ENCODE data around the gene PPP1R12B.
"Not testable (repeated sequence)": the region's sequence is repeated elsewhere in the genome, so short reads cannot be mapped to it uniquely, and the experiment has no call there.

Gene PPP1R12B

GRCh38 chr1:202539583-202539982 lies 191.1 kb downstream of the PPP1R12B start:
- DNase-seq, result not testable (repeated sequence)

- no peak for DNase-seq
These were observed 191.5 kb downstream of the PPP1R12B start for GRCh38 chr1:202540014-202540413.

DNA sequence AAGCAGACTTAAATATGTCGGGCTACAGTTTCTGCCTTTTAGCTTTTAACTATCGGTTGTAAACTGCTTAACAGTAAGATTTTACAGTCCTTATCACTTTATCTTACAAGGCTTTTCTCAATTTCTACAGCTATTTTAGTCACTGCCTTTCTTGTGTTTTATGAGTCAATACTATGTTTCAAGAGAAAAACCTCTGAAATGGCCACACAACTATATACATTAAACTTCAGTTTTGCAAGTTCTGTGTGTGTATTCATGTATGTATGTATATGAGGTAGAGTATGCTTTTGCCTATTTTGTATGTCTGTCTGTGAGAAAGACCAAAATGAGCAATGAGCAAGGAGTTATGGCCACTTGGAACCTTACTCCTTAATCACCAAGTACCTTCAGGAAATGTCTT lies 191.9 kb downstream of the PPP1R12B start:
- DNase-seq, result no peak

DNA sequence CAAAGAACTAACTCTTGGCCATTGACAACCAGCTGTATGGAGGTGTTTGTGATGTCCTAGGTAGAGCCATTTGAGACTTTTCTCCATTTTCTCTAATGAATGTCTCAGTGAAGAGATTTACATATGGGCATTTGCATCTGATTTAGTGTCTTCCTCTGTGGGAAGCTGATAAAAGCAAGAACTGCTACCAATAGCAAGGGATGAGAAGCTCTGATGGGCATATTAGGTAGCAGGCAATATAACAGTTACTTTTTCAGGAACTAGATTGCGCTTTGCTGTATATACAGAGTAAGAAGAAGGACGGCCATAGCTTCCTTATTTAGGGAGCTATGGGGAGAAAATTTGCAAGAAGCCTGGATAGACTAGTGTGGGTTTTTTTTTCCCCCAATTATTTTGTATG lies 192.4 kb downstream of the PPP1R12B start:
- not testable (repeated sequence) for DNase-seq

DNA sequence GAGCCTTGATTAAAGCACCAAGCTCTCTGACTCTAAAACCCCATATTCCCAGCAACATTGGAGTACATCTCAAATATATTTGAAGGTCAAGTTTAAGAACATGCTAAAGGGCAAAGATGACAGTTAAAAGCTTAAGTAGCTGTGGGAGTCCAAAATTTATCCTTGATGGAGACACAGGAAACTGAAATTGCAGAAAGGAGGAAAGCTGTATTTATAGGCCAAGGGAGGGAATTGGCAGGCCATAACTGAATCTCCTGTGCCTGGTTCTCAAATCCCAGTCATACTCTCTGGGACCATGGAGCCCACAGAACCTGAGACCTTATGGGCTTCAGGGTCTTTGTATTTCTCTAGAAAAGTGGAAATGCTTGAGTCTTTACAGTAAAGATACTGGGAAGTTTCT lies 193.9 kb downstream of the PPP1R12B start:
- DNase-seq, result not testable (repeated sequence)

- DNase-seq, result not testable (repeated sequence)
These were observed 195.0 kb downstream of the PPP1R12B start for GRCh38 chr1:202543537-202543936.

GRCh38 chr1:202544766-202545449 lies 196.4 kb downstream of the PPP1R12B start:
- DNase-seq, result not testable (repeated sequence)

GRCh38 chr1:202545647-202546303 lies 197.3 kb downstream of the PPP1R12B start:
- DNase-seq, result not testable (repeated sequence)

GRCh38 chr1:202546377-202546776 lies 197.9 kb downstream of the PPP1R12B start:
- not testable (repeated sequence) for DNase-seq

DNA sequence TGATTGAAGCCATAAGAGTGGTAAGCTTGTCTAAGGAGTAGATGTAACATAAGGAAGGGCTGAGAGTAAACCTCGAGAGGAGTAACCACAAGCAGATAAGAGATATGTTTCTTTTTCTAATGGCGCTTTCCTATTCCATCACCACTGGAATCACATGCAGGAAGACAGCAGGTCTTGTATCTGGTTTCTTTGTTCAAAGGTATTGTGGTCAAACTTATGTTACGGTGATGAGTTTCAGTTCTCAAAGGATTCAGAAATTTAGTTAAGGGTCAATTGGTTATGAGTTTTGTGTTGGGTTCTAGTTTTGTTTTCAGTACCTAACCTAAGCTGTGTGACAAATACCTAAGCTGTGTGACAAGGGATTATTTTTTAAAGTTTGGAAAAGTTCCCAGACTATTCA lies 198.3 kb downstream of the PPP1R12B start:
- not testable (repeated sequence) for DNase-seq

- DNase-seq, result no peak
These were observed 198.7 kb downstream of the PPP1R12B start for GRCh38 chr1:202547215-202547614.

DNA sequence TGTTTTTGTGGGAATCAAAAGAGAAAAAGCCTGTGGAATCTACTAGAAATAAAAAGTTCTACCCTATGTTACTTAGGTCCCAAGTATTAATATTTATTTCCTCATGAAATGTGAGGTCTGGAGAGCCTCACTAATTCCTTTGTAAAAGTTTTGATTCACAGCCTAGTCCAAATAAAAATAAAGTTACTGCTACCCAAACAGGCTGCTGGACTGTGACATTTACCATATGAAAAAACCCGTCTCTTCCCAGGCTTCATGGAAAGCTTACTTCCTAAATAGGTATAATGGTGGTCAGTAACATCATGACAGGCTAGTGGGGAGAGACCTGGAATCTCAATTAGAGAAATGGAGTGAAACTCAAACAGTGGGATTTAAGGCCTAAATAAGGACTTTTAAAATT lies 201.6 kb downstream of the PPP1R12B start:
- not testable (repeated sequence) for DNase-seq

DNA sequence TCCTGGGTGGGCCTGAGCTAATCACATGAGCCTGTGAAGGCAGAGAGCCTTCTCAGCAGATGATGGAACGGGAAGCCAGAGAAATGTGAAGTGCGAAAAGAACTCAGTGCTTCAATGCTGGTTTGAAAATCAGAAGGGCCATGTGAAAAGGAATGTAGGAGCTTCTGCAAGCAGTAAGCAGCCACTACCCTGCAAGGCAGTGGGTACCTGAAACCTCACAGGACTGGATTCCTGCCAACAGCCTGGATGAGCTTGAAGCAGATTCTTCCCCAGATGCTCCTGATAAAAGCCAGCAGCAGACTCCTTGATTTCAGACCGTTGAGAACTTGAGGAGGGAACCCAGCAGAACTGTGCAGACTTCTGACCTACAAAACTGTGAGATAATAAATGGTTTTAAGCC lies 203.2 kb downstream of the PPP1R12B start:
- no peak for DNase-seq

- not testable (repeated sequence) for DNase-seq
These were observed 204.1 kb downstream of the PPP1R12B start for GRCh38 chr1:202552615-202553014.

DNA sequence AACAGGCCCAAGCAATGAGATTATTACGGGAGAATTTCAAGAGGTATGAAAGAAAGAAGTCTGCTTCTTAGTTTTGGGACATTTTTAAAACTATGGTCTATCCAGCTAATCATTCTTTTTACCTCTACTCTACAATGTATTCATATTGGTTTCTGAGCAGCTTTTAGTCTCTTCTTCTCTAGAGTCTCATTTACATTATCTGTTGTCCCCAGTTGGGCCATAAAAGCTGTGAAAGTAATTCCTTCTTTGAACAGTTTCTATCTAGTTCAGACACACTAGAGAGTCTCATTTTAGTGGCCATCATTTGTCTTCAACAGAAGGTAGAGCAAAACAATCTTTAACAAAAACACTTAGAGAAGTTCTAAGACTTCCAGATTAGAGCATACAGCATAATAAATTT lies 204.6 kb downstream of the PPP1R12B start:
- not testable (repeated sequence) for DNase-seq

GRCh38 chr1:202553560-202554038 lies 205.1 kb downstream of the PPP1R12B start:
- no peak for DNase-seq

- not testable (repeated sequence) for DNase-seq
These were observed 206.1 kb downstream of the PPP1R12B start for GRCh38 chr1:202554619-202555018.

DNA sequence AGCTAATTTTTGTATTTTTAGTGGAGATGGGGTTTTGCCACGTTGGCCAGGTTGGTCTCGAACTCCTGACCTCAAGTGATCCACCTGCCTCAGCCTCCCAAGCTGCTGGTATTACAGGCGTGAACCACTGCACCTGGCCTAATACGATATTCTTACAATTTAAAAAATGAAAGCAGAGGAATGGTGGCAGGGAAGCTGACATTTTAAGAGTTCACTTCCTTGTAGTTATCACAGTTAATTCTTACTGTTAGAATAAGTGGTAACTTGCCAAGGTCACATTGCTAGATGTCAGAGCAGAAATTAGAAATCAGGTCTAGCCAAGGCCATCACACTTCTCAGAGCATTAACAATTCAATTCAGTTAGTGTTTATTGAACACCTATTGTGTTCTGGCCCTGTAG lies 207.5 kb downstream of the PPP1R12B start:
- not testable (repeated sequence) for DNase-seq

- not testable (repeated sequence) for DNase-seq
These were observed 209.2 kb downstream of the PPP1R12B start for GRCh38 chr1:202557662-202558061.

DNA sequence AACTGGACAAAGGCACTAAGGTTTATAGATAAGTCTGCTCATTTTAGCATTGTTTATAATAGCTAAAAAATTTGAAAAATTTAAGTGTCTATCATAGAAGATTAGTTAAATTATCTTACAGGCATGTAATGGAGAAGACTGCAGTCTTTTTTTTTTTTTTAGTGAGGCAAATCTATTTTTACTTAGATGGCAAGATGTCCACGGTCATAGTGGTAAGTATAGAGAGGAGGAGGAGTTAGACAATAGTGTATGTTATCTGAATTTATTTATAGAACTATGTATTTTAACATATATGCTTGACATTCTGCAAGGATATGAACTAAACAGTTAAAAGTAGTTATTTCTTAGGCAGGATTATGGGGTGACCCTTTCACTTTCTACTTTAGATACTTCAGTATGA lies 212.7 kb downstream of the PPP1R12B start:
- DNase-seq, result no peak

GRCh38 chr1:202561726-202562443 lies 213.4 kb downstream of the PPP1R12B start:
- no peak for DNase-seq

- DNase-seq, result no peak
These were observed 214.1 kb downstream of the PPP1R12B start for GRCh38 chr1:202562444-202563060.

- DNase-seq, result no peak
These were observed 215.3 kb downstream of the PPP1R12B start for GRCh38 chr1:202563818-202564217.

Measured in cerebellar nuclear complex (tissue), 1 donor.